Breast epithelium (tissue), 4 donors: ENCODE results near the gene LSM14B. TPM values are rescaled to one million over a fixed set of nuclear protein-coding genes. Genes with fewer than 3 reads are reported as not detected.
A peak's percentile ranks its signal among the peaks of the same experiment; 100 is the strongest.

Experiments used
- DNase-seq, 2 donors: peaks; one replicate each; pipeline ENCODE4 v3.0.0-alpha.2; 2019; ENCODE audit warnings: low spot score in 2 of 2
- H3K27ac ChIP-seq, 2 donors: fragments of 200-600 bp; sonication (generic) in 1 of 2; one replicate each; pipeline ENCODE4 v1.5.1; 2016 to 2019; ENCODE audit warnings: mild to moderate bottlenecking in 1 of 2
- H3K27me3 ChIP-seq, 2 donors: fragments of 200-600 bp; sonication (generic) in 1 of 2; one replicate each; pipeline versions ENCODE4 v1.5.1 to v1.6.0; 2017 to 2019; ENCODE audit warnings: control low read depth in 1 of 2, mild to moderate bottlenecking in 1 of 2
- H3K36me3 ChIP-seq: fragments of 200-600 bp; one replicate; pipeline ENCODE4 v1.5.1; 2019
- H3K4me1 ChIP-seq, 2 donors: fragments of 200-600 bp; sonication (generic); one replicate each; pipeline ENCODE4 v1.5.1; 2016 to 2019; ENCODE audit warnings: control low read depth in 1 of 2
- H3K4me3 ChIP-seq, 3 donors: fragments of 200-600 bp; sonication (generic); 1 replicate in 2 of 3; 2 replicates in 1 of 3; pipeline ENCODE4 v1.5.1; 2016 to 2019; ENCODE audit warnings: mild to moderate bottlenecking in 3 of 3, moderate library complexity in 2 of 3
- H3K9me3 ChIP-seq, 2 donors: fragments of 200-600 bp; sonication (generic) in 1 of 2; one replicate each; pipeline ENCODE4 v1.5.1; 2016 to 2019; ENCODE audit warnings: control low read depth in 1 of 2
- POLR2A ChIP-seq: fragments of 450-650 bp; IDR thresholded peaks from one replicate; pipeline ENCODE4 v1.6.1; 2016; ENCODE audit warnings: antibody characterized with exemption, mild to moderate bottlenecking, moderate library complexity
- POLR2AphosphoS5 ChIP-seq, 3 donors: sonication (generic); formaldehyde crosslinking; IDR thresholded peaks; one replicate each; pipeline ENCODE4 v1.6.1; 2017; ENCODE audit warnings: antibody characterized with exemption in 3 of 3
- intact Hi-C: fragments of 100-400 bp; cut with DNase I; formaldehyde crosslinking; loops from one replicate; pipeline ENCODE4 v1.15.1; 2023; ENCODE audit warnings: low total_unique reads
- total RNA-seq, 3 donors: library from RNA; depleted of rRNA; stranded (reverse); fragments of >200 nt; gene quantifications; one replicate each; pipeline ENCODE4 v1.1.0, GENCODE V29; 2016
- TF ChIP-seq, protein P1 (sequence below), 3 donors: fragments of 450-650 bp; IDR thresholded peaks; one replicate each; pipeline ENCODE4 v1.5.1; 2016 to 2017; ENCODE audit warnings: antibody characterized with exemption in 3 of 3, mild to moderate bottlenecking in 3 of 3, moderate library complexity in 3 of 3

LSM14B gene
- total RNA-seq, 3 donors from 2014 or later, result 20.6 to 26.5 (median 25.6) TPM

DNA sequence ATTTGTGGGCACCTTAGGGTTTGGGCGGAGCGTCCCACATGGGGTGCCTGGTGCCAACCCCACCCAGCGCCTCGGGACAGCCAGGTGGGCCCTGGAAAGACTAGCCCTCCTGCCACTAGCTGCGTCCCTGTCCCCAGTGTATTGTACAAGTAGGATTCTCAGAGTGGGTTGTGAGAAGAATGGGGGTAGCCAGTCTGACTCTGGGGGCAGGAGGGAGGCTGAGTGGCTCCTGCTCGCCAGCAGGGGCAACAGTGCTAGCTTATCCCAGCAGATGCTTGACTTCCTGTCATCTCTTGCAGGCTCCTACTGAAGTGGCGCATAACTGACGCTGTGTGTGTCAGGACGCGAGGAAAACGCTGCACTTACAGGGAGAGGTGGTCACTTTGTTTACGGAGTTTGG lies 11.6 kb downstream of the LSM14B start:
- Histone ChIP-seq H3K36me3 (peaks cover 19% of the 10 kb centered on the region), H3K27ac (peak overlapping the region in 1 of 2 donors; percentile 74), H3K4me3 (no peak overlapping the region), H3K27me3 (no peaks in the 10 kb centered on the region), H3K4me1 (no peaks in the 10 kb centered on the region), H3K9me3 (no peaks in the 10 kb centered on the region)
- no peak for DNase-seq
- TF ChIP-seq POLR2A (no peak), POLR2AphosphoS5 (IDR thresholded peaks at IDR 0.05) (no peak)
- intact Hi-C loops, result no loop called here

DNA sequence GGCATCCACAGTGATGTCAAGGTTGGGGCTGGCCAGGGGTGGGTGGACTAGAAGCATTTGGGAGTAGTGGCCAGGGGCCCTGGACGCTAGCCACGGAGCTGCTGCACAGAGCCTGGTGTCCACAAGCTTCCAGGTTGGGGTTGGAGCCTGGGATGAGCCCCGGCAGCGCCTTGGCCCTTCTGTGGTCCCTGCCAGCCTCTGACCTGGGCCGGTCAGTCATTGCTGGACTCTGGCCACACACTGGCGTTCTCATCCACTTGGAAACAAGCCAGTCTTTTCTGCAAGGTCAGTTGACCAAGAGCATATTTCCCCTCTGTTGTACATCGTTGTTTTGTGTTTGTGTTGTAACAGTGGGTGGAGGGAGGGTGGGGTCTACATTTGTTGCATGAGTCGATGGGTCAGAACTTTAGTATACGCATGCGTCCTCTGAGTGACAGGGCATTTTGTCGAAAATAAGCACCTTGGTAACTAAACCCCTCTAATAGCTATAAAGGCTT lies 12.5 kb downstream of the LSM14B start:
- no peak for DNase-seq
- no peaks in the 10 kb centered on the region for H3K4me1 ChIP-seq
- no peaks in the 10 kb centered on the region for H3K27me3 ChIP-seq
- intact Hi-C loops, result no loop called here
- TF ChIP-seq POLR2A (no peak), POLR2AphosphoS5 (IDR thresholded peaks at IDR 0.05) (no peak)
- TF ChIP-seq, protein P1, sequence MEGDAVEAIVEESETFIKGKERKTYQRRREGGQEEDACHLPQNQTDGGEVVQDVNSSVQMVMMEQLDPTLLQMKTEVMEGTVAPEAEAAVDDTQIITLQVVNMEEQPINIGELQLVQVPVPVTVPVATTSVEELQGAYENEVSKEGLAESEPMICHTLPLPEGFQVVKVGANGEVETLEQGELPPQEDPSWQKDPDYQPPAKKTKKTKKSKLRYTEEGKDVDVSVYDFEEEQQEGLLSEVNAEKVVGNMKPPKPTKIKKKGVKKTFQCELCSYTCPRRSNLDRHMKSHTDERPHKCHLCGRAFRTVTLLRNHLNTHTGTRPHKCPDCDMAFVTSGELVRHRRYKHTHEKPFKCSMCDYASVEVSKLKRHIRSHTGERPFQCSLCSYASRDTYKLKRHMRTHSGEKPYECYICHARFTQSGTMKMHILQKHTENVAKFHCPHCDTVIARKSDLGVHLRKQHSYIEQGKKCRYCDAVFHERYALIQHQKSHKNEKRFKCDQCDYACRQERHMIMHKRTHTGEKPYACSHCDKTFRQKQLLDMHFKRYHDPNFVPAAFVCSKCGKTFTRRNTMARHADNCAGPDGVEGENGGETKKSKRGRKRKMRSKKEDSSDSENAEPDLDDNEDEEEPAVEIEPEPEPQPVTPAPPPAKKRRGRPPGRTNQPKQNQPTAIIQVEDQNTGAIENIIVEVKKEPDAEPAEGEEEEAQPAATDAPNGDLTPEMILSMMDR (IDR thresholded peaks at IDR 0.05), result no peak
- peak overlapping the region in 1 of 2 donors; percentile 68 for H3K27ac ChIP-seq
- peaks cover 22% of the 10 kb centered on the region for H3K36me3 ChIP-seq
- no peaks in the 10 kb centered on the region for H3K9me3 ChIP-seq
- H3K4me3 ChIP-seq, result no peak overlapping the region

DNA sequence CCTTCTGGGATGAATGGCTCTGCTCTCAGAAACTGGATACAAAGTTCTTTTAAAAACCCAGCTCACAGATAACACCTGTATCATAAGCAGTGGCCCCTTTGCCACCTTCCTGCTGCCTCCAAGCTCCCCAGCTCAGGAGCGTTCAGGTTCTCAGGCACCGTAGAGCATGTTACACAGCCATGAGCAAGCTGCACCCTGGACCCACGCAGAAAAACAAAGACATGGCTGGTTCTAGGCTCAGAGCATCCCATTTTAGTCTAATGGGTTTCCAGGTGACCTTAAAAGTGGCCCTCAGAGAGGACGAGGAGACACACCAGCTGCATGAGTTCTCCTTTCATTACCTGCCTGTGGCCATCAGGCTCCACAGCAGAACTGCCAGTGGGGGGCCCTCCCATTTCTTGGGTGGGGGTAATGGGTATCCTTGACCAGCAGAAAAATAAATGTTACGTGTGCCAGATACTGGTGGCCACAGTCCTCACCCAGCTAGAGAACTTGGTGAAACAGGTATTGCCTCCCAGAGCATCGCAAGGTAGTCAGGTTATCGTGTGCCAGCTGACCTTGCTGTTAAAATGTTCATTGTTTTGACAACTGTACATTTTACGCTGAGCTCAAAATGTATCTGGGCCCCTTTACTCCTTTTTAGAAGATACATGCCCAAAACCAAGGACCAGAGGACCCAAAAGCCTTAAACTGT lies 13.4 kb downstream of the LSM14B start:
- no peak for DNase-seq
- intact Hi-C loops, result no loop called here
- TF ChIP-seq POLR2AphosphoS5 (IDR thresholded peaks at IDR 0.05) (no peak), POLR2A (no peak)
- TF ChIP-seq, protein P1 (IDR thresholded peaks at IDR 0.05), result no peak
- Histone ChIP-seq H3K27ac (peak overlapping the region in 1 of 2 donors; percentile 25), H3K4me1 (no peaks in the 10 kb centered on the region), H3K27me3 (no peaks in the 10 kb centered on the region), H3K9me3 (no peaks in the 10 kb centered on the region), H3K4me3 (no peak overlapping the region), H3K36me3 (peaks cover 22% of the 10 kb centered on the region)

DNA sequence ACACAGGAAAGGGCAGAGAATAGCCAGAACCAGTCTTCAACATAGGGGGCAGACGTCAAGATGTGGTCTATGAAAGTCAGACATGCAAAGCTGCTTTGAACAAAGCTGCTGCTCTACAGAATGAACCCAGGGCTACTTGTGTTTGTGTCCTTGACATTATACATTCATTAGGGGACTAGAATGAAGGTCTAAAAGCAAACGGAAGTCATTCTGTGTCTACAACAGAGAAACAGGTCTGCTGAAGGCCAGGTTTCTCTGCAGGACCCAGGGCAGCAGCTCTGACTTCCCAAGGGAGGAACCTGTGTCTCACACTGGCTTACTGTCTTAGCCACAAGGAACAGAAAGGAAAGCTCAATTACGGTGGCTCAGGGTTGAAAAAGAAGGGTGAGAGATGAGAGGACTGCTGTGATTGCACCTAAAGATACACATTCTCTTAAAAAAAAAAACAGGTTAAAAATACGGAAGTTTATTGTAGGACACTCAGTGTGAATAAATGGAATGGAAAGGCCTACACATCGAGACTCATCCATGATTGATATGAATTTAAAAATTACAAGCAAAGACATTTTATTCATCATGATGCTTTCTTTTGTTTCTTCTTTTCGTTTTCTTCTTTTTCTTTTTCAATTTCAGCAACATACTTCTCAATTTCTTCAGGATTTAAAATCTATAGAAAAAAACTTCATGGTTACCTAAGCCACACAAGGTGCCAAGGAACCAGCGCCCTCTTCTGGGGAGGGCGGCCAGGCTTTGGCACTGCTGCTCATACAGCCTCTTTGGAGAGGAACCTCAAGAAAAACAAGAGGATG lies 14.2 kb downstream of the LSM14B start:
- no peak overlapping the region for H3K27ac ChIP-seq

DNA sequence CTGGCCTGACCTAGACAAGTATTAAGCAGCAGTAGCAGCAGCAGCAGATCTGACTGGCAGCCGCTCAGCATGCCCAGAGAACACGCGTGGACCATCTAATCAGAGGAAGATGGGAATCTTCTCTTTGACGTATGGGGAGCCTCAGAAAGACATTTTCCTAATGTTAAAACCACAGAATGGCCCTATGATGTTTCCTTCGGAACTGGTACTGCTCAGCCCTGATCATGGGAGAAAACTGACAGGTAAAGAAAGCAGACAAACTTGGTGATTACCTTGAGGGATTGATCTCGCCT lies 14.8 kb downstream of the LSM14B start:
- DNase-seq, result no peak
- peaks cover 0 to 11% of the 10 kb centered on the region in 2 donors for H3K4me1 ChIP-seq
- peaks cover 13% of the 10 kb centered on the region for H3K36me3 ChIP-seq
- TF ChIP-seq, protein P1 (IDR thresholded peaks at IDR 0.05), result no peak
- no peak for TF ChIP-seq POLR2AphosphoS5 (IDR thresholded peaks at IDR 0.05)
- TF ChIP-seq POLR2A, result no peak
- intact Hi-C loops, result no loop called here
- no peak overlapping the region for H3K4me3 ChIP-seq
- H3K9me3 ChIP-seq, result no peaks in the 10 kb centered on the region
- no peaks in the 10 kb centered on the region for H3K27me3 ChIP-seq
- peak overlapping the region in 1 of 2 donors; percentile 1 for H3K27ac ChIP-seq

More for the DNA sequence above, 14.2 kb downstream of the LSM14B start:
- H3K4me3 ChIP-seq, result no peak overlapping the region
- DNase-seq, result peak; percentile 63 to 70
- peaks cover 15% of the 10 kb centered on the region for H3K36me3 ChIP-seq
- peak in 1 of 3 donors; percentile 28 for TF ChIP-seq POLR2AphosphoS5 (IDR thresholded peaks at IDR 0.05)
- no peak for TF ChIP-seq POLR2A
- TF ChIP-seq, protein P1 (IDR thresholded peaks at IDR 0.05), result peak in 2 of 3 donors; percentile 62 to 66
- no peaks in the 10 kb centered on the region for H3K9me3 ChIP-seq
- H3K4me1 ChIP-seq, result peaks cover 0 to 6% of the 10 kb centered on the region in 2 donors
- intact Hi-C loops, result no loop called here
- H3K27me3 ChIP-seq, result no peaks in the 10 kb centered on the region
